Lung (tissue), 12 donors: ENCODE results near the gene PIK3R2. TPM values are rescaled to one million over a fixed set of nuclear protein-coding genes. Genes with fewer than 3 reads are reported as not detected.

Source experiments
- ATAC-seq: fragments of 200-7000 bp; cut with Tn5 transposase; one replicate; pipeline ENCODE4 v1.9.1; 2020; ENCODE audit warnings: moderate number of reproducible peaks; ENCODE audit not compliant: insufficient read depth, low FRiP score
- DNase-seq, 3 donors: peaks; one replicate each; pipeline ENCODE4 v3.0.0-alpha.2; 2013 to 2017
- H3K27ac ChIP-seq, 2 donors: one replicate each; pipeline ENCODE4 v1.5.1; 2013; ENCODE audit warnings: mild to moderate bottlenecking in 2 of 2, moderate library complexity in 2 of 2, control low read depth in 1 of 2, inconsistent platforms in 1 of 2, low read depth in 1 of 2, low read length in 1 of 2
- H3K27me3 ChIP-seq, 3 donors: one replicate each; pipeline ENCODE4 v1.5.1; 2013; ENCODE audit warnings: low read length in 2 of 3; ENCODE audit not compliant: control insufficient read depth in 3 of 3, insufficient read depth in 3 of 3
- H3K36me3 ChIP-seq, 4 donors: one replicate each; pipeline ENCODE4 v1.5.1; 2013; ENCODE audit warnings: low read length in 4 of 4, mild to moderate bottlenecking in 1 of 4, moderate library complexity in 1 of 4; ENCODE audit not compliant: control insufficient read depth in 4 of 4, insufficient read depth in 4 of 4
- H3K4me1 ChIP-seq, 5 donors: one replicate each; pipeline ENCODE4 v1.5.1; 2013; ENCODE audit warnings: low read length in 5 of 5, mild to moderate bottlenecking in 2 of 5, moderate library complexity in 1 of 5; ENCODE audit not compliant: control insufficient read depth in 5 of 5, insufficient read depth in 5 of 5
- H3K4me3 ChIP-seq: one replicate; pipeline ENCODE4 v1.5.1; 2013; ENCODE audit warnings: mild to moderate bottlenecking, control low read depth, moderate library complexity
- H3K9ac ChIP-seq, 2 donors: one replicate each; pipeline ENCODE4 v1.5.1; 2013; ENCODE audit warnings: low read length in 2 of 2, control low read depth in 1 of 2; ENCODE audit not compliant: insufficient read depth in 1 of 2
- H3K9me3 ChIP-seq, 4 donors: one replicate each; pipeline ENCODE4 v1.5.1; 2013; ENCODE audit warnings: low read length in 3 of 4, mild to moderate bottlenecking in 1 of 4, moderate library complexity in 1 of 4; ENCODE audit not compliant: control insufficient read depth in 4 of 4, insufficient read depth in 3 of 4
- CTCF ChIP-seq: IDR thresholded peaks from 2 replicates; pipeline ENCODE4 v1.5.1; 2012; ENCODE audit warnings: mild to moderate bottlenecking; ENCODE audit errors: control extremely low read depth, extremely low read depth
- WGBS, 2 donors: extraction: QIAGEN DNeasy Blood & Tissue Kit; methylation state at CpG; one replicate each; pipeline ENCODE4 v1.1.7; 2013; 5-methylcytosine and 5-hydroxymethylcytosine counted together
- polyA plus RNA-seq, 2 donors: library from polyadenylated mRNA; stranded (reverse); fragments of 200-250 nt; gene quantifications; one replicate each; pipeline ENCODE4 v1.2.1, GENCODE V29; 2013
- total RNA-seq, 2 donors: library from RNA; depleted of rRNA in 1 of 2; stranded (reverse); fragments of >200 nt in 1 of 2; gene quantifications; one replicate each; pipeline ENCODE4 v1.2.1, GENCODE V29; 2014 to 2021
- donor health status: control.
- donor health status: control.
- donor health status: Bipolar disorder and iron deficiency.
- donor health status: healthy.
- donor health status: DM: yes; HTN: yes; CAD: no.

PIK3R2 gene
- total and polyA plus RNA-seq, 4 donors: 7.0 to 36.2 (median 20.4) TPM

GRCh38 chr19:18120127-18120526 lies 32.8 kb upstream of the PIK3R2 start:
- no peak overlapping the region for H3K9ac ChIP-seq
- WGBS, 2 donors: 60 to 69% methylated on average over 1 of the region's 1 CpG
- H3K36me3 ChIP-seq: peaks cover 0 to 16% (median 9%) of the 10 kb centered on the region in 4 donors
- no peak for TF ChIP-seq CTCF
- H3K9me3 ChIP-seq: no peaks in the 10 kb centered on the region
- no peak for DNase-seq
- no peak overlapping the region for H3K4me3 ChIP-seq
- ATAC-seq: no peak
- no peaks in the 10 kb centered on the region for H3K27me3 ChIP-seq
- peaks cover 0 to 17% (median 6%) of the 10 kb centered on the region in 5 donors for H3K4me1 ChIP-seq
- no peak overlapping the region for H3K27ac ChIP-seq

- no peak overlapping the region for H3K9ac ChIP-seq
- no peak overlapping the region for H3K4me3 ChIP-seq
- 96 to 97% methylated on average over 5 of the region's 5 CpGs for WGBS, 2 donors
- DNase-seq: no peak
- H3K9me3 ChIP-seq: no peaks in the 10 kb centered on the region
- no peak for ATAC-seq
- H3K27me3 ChIP-seq: no peaks in the 10 kb centered on the region
- TF ChIP-seq CTCF: no peak
- H3K36me3 ChIP-seq: peaks cover 0 to 16% (median 9%) of the 10 kb centered on the region in 4 donors
- H3K27ac ChIP-seq: no peak overlapping the region
- peaks cover 0 to 17% (median 6%) of the 10 kb centered on the region in 5 donors for H3K4me1 ChIP-seq
These were observed 31.8 kb upstream of the PIK3R2 start for GRCh38 chr19:18121166-18121565.

GRCh38 chr19:18122424-18122823 lies 30.5 kb upstream of the PIK3R2 start:
- Histone ChIP-seq H3K27ac (no peak overlapping the region), H3K9me3 (no peaks in the 10 kb centered on the region), H3K4me3 (no peak overlapping the region), H3K36me3 (peaks cover 0 to 16% (median 9%) of the 10 kb centered on the region in 4 donors), H3K9ac (no peak overlapping the region), H3K4me1 (peaks cover 0 to 13% (median 6%) of the 10 kb centered on the region in 5 donors), H3K27me3 (no peaks in the 10 kb centered on the region)
- 74 to 83% methylated on average over 7 of the region's 7 CpGs for WGBS, 2 donors
- no peak for ATAC-seq
- TF ChIP-seq CTCF: no peak
- DNase-seq: no peak
